GM18498 (cell line): ENCODE measurements around the gene TROAP.
"Not testable (repeated sequence)": the region's sequence is repeated elsewhere in the genome, so short reads cannot be mapped to it uniquely, and the experiment has no call there.

ENCODE experiments used
- ATAC-seq: cut with Tn5 transposase; IDR thresholded peaks from one replicate; pipeline ENCODE4 v1.9.1; 2021; ENCODE audit warnings: mild to moderate bottlenecking, moderate library complexity; ENCODE audit not compliant: unreplicated experiment

TROAP gene

DNA sequence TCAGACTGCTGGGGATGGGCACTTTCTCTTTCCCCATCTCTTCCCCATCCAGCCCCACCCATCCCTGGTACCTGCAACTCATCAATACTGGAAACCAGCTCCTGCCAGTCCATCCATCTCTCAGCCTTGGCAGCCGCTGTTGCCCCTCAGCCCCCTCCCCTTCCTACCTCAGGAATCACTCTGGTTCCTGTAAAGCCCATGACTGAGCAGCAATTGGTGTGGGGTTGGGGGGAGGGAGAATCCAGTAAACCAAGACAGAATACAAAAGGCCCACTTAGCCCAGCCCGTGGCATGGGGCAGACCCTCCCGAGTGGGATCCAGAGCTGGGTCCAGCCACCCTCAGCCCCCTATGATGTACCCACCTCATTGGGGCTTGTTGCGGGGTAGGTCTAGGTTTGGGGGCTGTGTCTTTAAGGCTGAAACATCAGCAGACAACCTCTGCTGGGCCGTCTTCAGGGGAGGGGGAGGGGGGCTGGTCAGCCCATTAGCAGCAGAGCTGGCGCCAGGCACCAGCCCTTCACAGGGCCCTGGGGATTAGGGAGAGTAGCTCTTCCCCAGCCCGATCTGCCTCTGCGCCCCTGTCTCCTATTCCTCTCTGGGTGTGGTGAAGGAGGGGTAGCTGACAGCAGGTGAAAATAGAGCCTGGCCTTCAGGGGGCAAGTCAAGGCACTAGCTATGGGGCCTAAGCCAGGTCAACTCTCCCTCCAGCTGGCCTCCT lies 28.8 kb upstream of the TROAP start:
- no peak for ATAC-seq

- no peak for ATAC-seq
Measured at GRCh38 chr12:49294804-49295081, 28.3 kb upstream of the TROAP start.

DNA sequence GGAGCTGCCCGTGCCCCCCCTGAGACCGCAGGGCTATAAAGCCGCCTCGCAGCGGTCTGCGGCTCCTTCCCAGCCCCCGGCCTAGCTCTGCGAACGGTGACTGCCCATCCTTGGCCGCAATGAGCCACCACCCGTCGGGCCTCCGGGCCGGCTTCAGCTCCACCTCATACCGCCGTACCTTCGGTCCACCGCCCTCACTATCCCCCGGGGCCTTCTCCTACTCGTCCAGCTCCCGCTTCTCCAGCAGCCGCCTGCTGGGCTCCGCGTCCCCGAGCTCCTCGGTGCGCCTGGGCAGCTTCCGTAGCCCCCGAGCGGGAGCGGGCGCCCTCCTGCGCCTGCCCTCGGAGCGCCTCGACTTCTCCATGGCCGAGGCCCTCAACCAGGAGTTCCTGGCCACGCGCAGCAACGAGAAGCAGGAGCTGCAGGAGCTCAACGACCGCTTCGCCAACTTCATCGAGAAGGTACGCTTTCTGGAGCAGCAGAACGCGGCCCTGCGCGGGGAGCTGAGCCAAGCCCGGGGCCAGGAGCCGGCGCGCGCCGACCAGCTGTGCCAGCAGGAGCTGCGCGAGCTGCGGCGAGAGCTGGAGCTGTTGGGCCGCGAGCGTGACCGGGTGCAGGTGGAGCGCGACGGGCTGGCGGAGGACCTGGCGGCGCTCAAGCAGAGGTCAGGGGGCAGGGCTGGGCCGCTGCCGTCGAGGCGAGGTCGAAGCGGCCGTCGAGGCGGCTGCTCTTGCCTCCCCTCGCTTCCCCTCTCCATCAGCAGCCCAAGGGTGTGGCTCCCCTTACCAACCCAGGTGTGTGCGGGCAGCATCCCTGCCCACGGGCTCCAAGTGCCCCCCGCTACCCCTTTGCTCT lies 27.7 kb upstream of the TROAP start, which contains the start of gene PRPH:
PRPH (plus strand) TSS at position 66 of the 855 bp plus-strand sequence; CDS start at position 120, 54 bp downstream.
- no peak for ATAC-seq

- no peak for ATAC-seq
Measured at GRCh38 chr12:49296034-49296835, 26.8 kb upstream of the TROAP start.

- ATAC-seq: no peak
Measured at GRCh38 chr12:49296836-49297694, 26.0 kb upstream of the TROAP start.

DNA sequence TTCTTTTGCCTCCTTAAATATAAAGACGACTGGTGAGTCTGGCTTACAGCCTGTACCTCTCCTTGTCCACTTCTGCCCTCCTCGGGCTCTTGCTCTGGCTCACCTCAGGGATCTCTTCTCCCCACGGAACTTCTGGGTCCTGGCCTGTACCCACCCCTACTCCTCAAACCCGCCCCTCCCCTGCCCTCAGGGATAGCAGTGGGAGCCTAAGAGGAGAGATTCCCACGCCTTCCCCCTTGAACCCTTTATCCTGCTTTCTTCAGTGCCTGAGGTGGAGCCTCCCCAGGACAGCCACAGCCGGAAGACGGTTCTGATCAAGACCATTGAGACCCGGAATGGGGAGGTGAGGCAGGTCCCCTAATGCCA lies 25.4 kb upstream of the TROAP start:
- ATAC-seq: no peak

GRCh38 chr12:49298160-49298559 lies 24.9 kb upstream of the TROAP start:
- no peak for ATAC-seq

DNA sequence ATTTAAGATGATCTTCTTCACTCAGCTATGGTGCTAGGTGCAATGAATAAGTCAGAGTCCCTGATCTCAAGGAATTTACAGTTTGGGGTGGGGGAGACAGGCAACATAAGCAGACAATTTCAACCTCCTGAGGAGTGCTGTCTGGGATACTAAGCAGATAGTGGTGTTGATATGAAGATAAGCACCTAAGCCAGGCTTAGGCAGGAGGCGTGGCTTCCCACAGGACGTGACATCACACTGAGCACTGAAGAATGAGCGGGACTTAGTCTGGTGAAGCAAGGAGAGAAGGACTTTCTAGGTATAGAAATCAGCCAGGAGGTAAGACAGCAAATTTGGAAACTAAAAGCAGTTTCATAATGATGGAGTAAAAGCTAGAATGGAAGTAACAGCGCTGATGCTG lies 21.3 kb upstream of the TROAP start:
- no peak for ATAC-seq

GRCh38 chr12:49304161-49304560 lies 18.9 kb upstream of the TROAP start:
- no peak for ATAC-seq

- no peak for ATAC-seq
Measured at GRCh38 chr12:49305762-49306510, 17.1 kb upstream of the TROAP start.

DNA sequence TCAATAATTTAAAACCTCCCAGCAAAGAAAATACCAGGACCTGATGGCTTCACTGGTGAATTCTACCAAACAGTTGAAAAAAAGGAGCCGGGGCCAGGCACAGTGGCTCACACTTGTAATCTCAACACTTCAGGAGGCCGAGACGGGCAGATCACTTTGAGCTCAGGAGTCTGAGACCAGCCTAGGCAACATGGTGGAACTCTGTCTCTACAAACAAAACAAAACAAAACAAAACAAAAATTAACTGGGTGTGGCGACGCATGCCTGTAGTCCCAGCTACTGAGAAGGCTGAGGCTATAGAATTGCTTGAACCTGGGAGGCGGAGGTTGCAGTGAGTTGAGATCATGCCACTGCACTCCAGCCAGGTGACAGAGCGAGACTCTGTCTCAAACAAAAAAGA lies 13.7 kb upstream of the TROAP start:
- no peak for ATAC-seq

- not testable (repeated sequence) for ATAC-seq
Measured at GRCh38 chr12:49310451-49311000, 12.5 kb upstream of the TROAP start.

GRCh38 chr12:49314811-49315210 lies 8.2 kb upstream of the TROAP start:
- no peak for ATAC-seq

DNA sequence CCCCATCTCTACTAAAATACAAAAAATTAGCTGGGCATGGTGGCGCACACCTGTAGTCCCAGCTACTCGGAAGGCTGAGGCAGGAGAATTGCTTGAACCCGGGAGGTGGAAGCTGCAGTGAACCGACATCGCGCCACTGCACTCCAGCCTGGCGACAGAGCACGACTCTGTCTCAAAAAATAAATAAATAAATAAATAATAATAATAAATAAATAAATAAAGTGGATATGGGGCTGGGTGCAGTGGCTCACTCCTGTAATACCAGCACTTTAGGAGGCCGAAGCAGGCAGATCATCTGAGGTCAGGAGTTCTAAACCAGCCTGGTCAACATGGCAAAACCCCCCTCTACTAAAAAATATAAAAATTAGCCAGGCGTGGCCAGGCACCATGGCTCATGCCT lies 5.9 kb upstream of the TROAP start:
- ATAC-seq: not testable (repeated sequence)

GRCh38 chr12:49320411-49321103 lies 2.5 kb upstream of the TROAP start:
- not testable (repeated sequence) for ATAC-seq

- no peak for ATAC-seq
Measured at GRCh38 chr12:49322367-49322707, 718 bp upstream of the TROAP start.

- no peak for ATAC-seq
Measured at GRCh38 chr12:49323524-49324097, 556 bp downstream of the TROAP start.

DNA sequence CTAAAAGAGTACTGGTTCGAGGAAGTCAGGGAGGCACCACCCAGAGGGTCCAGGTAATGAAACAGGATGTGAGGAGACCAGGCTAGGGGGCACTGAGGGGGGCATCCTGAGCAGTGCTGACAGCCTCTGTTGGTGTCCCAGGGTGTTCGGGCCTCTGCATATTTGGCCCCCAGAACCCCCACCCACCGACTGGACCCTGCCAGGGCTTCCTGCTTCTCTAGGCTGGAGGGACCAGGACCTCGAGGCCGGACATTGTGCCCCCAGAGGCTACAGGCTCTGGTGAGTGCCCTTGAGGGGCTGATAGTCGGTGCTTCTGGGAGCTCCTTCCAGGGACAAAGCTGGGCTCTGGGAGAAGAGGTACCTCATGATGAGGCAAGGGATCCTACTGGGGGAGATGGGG lies 2.6 kb downstream of the TROAP start:
- no peak for ATAC-seq

DNA sequence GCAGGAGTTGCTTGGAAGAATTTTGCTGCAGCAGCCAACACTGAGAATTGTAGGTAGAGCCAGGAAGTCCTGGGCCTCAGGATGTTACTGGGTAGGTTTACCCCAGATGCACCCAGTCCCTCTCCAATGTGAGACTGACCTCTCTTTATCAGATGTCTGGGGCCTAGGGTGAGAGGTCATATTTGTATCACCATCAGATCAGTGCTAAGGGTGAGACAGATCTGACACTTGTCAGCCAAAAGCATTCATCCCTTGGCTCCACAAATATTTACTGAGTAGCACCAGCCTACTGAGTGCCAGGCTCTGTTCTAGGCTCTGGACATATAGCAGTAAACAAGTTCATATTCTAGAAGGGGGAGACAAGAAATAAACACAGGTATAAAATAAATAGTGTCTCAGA lies 4.3 kb downstream of the TROAP start:
- ATAC-seq: no peak
